Measurements from ENCODE around the gene PPP4R3B.
A peak's percentile ranks its signal among the peaks of the same experiment; 100 is the strongest.
"Not testable (repeated sequence)": the region's sequence is repeated elsewhere in the genome, so short reads cannot be mapped to it uniquely, and the experiment has no call there.

The PPP4R3B gene

GRCh38 chr2:55592130-55592529 is 25.3 kb downstream of the PPP4R3B start:
- no peak for DNase-seq

DNA sequence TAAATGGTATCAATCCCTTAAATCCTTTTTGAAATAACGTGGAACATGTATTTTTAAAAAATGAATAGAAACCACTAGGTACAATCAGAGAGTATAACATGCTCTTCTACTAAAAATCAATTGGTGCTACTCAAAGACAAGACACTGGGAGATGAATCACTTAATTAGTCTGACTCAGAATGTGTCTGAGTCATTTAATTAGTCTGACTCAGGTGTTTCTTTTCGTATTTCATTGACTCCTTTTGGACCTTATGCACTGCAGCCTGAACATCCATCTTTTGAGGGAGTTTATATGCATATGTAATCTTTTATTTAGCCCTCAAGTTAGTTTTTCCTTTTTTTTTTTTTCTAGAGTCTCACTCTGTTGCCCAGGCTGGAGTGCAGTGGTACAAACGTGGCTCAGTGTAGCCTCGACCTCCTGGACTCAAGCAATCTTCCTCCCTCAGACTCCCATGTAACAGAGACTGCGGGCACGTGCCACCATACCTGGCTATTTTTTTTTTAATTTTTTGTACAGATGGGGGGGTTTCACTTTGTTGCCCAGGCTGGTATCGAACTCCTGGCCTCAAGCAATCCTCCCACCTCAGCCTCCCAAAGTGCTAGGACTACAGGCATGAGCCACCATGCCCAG is 26.5 kb downstream of the PPP4R3B start:
- no peak for DNase-seq

DNA sequence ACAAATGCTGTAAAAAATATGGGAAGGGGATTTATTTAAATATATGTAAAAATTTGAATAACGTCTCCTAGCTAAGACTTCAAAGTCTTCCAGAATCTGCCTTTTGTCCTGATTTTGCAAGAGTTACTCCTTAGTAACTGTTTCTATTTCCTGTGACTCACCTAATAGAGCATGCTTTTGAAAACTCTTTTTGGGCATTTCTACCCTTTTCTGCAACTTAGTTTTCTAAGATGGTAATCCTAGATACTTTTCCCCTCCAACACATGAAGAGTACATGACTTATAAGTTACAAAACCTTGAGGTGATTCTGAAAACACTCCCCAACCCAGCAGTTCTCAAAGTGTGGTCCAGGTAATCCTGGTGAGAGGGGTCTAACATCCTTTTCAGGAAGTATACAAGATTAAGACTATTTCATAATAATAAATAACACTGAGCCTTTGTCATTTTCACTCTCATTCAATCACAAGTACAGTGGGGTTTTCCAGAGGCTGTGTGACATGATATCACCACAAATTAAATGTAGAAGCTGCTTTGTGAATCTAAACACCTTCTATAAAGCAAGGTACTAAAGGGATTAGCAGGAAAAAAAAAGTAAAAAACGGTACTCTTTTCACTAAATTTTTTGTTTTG is 31.9 kb downstream of the PPP4R3B start:
- no peak for DNase-seq

GRCh38 chr2:55581874-55582547 is 35.4 kb downstream of the PPP4R3B start:
- DNase-seq = no peak

GRCh38 chr2:55581435-55581834 is 36.0 kb downstream of the PPP4R3B start:
- no peak for DNase-seq

- not testable (repeated sequence) for DNase-seq
Observed at GRCh38 chr2:55569002-55569401, 48.4 kb downstream of the PPP4R3B start.

GRCh38 chr2:55567298-55567697 is 50.1 kb downstream of the PPP4R3B start:
- no peak for DNase-seq

- DNase-seq = no peak
Observed at GRCh38 chr2:55565613-55566012, 51.8 kb downstream of the PPP4R3B start.

DNA sequence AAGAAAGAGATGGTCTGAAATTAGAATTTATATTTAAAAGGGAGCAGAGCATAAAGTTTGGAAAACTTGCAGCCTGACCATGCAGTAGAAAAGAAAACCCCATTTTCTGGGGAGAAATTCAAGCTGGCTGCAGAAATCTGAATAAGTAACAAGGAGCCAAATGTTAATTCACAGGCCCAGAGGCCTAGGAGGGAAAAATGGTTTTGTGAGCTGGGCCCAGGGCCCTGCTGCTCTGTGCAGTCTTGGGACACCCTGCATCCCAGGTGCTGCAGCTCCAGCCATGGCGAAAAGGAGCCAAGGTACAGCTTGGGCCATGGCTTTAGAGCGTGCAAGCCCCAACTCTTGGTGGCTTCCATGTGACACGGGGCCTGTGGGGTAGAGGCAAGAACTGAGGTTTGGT is 56.6 kb downstream of the PPP4R3B start:
- DNase-seq = no peak

GRCh38 chr2:55556809-55557208 is 60.6 kb downstream of the PPP4R3B start:
- no peak for DNase-seq

DNA sequence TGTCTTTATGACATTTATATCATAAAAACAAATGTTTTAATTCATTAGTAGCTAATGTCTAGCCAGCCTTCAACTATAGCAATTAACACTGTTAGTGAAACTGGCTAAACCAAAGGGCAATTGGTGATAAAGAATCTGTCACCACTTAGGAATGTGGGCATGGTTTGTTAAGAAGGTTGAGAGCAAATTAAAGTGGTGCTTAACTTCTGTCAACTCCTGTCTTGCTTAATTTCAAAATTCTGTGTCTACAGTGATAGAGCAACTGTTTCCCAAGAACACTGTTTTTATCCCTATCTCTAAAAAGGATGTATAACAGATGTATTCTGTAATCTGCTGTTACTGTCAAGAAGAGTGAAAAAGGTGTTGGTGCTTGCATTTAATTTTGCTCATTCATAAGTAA is 61.4 kb downstream of the PPP4R3B start:
- DNase-seq = no peak

- no peak for DNase-seq
Observed at GRCh38 chr2:55553321-55553720, 64.1 kb downstream of the PPP4R3B start.

- DNase-seq = no peak
Observed at GRCh38 chr2:55550368-55551102, 66.9 kb downstream of the PPP4R3B start.

DNA sequence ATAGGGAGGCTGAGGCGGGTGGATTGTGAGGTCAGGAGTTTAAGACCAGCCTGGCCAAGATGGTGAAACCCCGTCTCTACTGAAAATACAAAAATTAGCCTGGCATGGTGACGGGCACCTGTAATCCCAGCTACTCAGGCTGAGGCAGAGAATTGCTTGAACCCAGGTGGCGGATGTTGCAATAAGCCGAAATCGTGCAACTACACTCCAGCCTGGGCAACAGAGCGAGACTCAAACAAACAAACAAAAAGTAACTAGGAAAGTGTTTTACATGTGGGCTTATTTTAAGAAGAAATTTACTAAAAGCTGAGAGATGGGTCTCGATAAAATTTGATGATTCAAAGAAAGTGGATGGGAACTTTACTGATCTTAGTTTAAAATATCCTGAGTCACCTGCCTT is 69.7 kb downstream of the PPP4R3B start:
- DNase-seq = not testable (repeated sequence)

GRCh38 chr2:55547001-55547400 is 70.4 kb downstream of the PPP4R3B start:
- DNase-seq = no peak

DNA sequence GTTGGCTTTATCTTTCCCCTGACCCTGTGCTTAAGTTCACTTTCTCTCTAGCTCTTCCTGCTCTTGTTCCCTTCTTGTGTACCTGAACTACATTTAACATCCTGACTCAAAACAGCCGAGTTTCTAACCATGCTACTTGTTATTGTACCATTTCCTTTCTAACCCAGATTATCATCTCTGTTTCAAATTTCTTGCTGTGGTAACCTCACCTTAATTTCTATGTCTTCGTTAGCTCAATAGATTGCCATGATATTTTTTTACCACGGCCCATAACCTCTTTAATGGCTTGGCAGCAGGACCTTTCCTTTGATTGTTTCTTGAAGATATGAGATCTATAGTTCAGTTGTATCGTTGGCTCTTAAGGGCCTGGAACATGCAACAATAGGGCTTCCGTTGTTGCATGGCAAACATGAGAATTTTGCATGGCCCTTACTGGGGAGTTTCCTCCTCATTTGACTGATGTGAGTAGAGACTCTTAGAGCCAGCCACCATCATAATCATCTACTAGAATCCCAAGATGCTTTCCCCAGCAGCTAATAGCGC is 86.8 kb downstream of the PPP4R3B start:
- no peak for DNase-seq

DNA sequence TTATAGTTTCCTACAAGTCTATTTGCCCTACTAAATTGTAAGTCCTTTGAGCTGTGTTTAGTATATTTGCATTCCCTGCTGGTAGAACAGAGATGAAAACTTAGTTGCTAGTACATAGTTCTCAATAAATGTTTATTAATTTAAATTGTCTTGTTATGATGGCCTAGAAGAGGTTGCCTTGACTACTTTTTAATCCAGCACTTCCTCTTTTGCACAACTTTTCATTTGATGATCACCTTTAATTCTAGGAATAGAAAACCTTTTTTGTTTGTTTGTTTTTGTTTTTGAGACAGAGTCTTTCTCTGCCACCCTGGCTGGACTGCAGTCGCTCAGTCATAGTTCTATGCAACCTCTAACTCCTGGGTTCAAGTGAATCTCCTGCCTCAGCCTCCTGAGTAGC is 91.2 kb downstream of the PPP4R3B start:
- no peak for DNase-seq

GRCh38 chr2:55524884-55525437 is 92.5 kb downstream of the PPP4R3B start:
- DNase-seq = no peak

DNA sequence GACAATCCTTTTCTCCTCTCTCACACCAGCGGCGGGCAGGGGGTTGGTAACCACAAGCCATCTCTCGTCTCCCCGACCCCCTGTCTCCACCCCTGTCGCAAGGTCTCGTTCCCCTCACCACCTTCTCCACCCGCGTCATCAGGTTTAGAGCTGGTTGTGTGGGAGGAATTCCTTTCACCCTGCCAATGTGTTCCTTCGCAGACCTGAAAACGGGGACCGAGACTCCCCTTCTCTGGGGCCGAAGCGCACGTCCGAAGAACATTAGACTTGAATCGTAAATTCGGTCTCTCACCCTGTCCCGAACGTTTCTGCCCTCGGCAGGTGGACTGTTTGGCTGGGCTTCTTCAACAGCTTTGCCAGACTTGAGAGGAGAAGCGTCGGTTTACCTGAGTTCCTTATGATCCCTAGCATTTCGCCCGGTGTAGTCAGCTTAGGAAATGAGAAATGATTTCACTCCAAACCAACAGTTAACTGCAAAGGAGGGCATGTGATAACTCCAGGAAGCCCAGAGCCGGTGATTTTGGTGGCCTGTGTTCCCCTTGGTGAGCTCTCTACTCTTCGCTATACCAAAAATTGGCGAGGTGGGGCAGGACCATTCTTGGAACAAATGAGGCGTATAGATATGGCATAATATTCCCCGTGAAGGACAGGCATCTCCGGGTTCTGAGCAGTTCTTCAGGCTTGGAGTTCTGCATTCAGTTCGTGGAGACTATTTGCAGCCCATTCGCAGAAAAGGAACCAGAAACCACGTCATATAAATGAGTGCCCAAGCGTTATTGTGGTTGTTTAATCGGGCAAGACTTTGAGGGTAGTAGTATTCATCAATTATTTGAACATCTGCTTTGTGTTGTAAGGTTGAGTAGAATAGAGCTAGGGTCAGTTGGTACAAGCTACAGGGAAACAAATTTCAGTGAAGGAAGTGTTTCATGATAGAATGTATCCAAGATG is 97.2 kb downstream of the PPP4R3B start:
- peak; percentile 25 to 31 for DNase-seq

DNA sequence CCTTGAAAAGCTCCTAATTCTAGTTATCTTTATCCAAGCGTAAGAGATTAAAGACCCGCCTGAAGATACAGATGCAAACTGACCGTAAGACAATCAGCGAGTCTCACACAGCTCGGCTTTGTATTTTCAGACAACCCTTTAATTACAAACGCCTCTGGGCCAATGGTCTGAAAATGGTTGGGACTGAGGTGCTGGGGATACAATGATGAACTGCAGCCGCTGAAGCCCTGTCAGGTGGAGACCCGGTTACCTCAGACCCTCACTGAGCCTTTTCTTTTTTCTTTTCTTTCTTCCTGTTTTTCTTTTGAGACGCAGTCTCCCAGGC is 98.6 kb downstream of the PPP4R3B start:
- DNase-seq = peak in 1 of 2 donors; percentile 7

DNA sequence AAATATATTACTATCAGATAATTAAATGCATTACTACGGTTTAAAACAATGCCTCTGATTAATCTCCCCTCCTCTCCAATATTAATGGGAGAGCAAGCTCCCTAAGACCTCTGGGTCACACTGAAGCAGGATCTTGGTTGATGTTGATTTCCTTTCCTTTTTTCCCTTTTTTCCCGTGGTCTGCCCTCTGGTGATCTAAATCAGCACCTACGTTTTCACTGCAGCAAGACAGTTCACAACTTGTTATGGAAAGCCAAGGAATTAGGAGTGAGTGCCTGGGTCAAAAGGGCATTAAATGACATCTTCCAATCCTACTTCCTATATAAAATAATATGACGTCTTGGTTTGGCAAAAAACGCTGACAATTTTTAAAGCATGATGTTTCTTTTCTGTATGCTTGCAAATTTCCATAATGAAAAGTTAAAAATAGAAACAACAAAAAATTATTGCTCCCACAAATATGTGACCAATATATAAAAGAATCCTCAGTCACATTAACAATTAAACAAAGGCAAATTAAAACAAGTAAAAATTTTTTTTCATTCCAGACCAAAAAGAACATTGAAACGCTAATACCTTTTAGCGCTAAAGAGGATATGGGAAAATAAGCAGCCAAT is 105.8 kb downstream of the PPP4R3B start:
- DNase-seq = no peak

Measured in stimulated activated CD4-positive, alpha-beta T cell treated with anti-CD3 and anti-CD28 coated beads, Interleukin-2, amount 100 ng/mL, for 48 hours (primary cell).